ENCODE data around the gene POU5F1. TPM values are rescaled to one million over a fixed set of nuclear protein-coding genes. Genes with fewer than 3 reads are reported as not detected.
"Not testable (repeated sequence)": the region's sequence is repeated elsewhere in the genome, so short reads cannot be mapped to it uniquely, and the experiment has no call there.

POU5F1 gene
- polyA plus RNA-seq (ENCODE audit: insufficient read length in 4 of 4): 10 to 100 TPM in 1 of 4 donors, 1 to 10 TPM in 3; 1.8 to 10.1 (median 5.2) TPM

DNA sequence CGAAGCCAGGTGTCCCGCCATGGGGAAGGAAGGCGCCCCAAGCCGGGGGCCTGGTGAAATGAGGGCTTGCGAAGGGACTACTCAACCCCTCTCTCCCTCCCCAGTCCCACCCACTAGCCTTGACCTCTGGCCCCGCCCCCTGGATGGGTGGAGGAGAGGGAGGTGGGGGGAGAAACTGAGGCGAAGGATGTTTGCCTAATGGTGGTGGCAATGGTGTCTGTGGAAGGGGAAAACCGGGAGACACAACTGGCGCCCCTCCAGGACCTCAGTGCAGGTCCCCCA is at the start of gene POU5F1:
Gene POU5F1 (minus strand): TSS at position 83 of the 282 bp plus-strand sequence. CDS start 62 bp downstream, at position 21.
- no peak for DNase-seq (ENCODE audit: low read depth in 4 of 4, low spot score in 2 of 4)

DNA sequence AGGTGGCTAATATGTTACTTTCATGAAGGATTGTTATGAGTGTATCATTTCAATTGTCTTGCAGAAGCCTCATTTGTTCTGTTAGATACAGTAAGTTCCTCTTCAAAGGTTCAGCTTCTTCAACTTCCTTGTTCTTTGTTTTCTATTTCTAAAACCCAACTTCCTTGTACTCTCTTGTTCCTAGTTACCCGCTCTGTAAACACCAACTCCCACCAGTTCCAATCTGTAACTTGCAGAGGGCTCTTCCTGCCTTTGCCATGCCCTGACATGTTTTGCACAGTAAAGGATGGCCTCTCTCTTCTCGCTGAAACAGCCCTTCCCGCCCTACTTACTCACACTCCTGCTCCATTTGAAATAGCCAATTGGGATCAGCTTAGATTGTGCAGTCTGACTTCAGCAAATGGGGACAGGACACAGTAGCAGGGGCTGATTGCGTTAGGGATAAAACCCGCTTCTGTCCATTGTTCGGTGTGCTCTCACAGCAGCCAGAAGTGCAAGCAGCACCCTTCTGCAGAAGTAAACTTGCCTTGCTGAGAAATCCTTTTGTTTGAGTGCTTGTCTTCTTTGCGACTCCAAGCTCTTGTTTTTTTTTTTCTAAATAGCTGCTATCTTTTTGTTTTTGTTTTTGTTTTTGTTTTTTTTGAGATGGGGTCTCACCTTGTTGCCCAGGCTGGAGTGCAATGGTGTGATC is 45.9 kb upstream of the POU5F1 start:
- DNase-seq (ENCODE audit: low read depth in 4 of 4, low spot score in 2 of 4): no peak

DNA sequence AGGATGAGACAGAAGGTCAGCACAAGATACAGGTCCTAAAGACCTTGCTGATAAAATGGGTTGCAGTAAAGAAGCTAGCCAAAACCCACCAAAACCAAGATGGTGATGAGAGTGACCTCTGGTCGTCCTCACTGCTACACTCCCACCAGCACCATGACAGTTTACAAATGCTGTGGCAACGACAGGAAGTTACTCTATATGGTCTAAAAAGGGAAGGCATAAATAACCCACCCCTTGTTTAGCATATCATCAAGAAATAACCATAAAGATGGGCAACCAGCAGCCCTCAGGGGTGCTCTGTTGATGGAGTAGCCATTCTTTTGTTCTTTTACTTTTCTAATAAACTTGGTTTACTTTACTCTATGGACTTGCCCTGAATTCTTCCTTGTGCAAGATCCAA is 44.7 kb upstream of the POU5F1 start:
- DNase-seq (ENCODE audit: low read depth in 4 of 4, low spot score in 2 of 4): not testable (repeated sequence)

DNA sequence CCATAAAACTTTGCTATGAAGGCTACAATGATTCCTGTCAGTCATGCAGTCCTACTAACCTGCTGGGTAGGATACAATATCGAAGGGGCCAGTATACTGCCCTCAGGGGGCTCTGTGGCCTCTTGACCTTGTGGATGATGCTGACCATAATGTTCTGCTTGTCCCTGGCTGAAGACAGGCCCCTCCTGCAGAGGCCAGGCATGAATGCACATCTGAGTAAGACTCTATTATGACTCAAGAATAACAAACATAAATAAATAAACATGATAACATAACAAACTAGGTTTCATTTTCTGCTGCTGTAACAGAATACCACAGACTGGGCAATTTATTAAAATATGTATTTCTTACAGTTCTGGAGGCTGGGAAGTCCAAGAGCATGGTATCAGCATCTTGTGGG is 44.0 kb upstream of the POU5F1 start:
- DNase-seq (ENCODE audit: low read depth in 4 of 4, low spot score in 2 of 4): no peak

DNA sequence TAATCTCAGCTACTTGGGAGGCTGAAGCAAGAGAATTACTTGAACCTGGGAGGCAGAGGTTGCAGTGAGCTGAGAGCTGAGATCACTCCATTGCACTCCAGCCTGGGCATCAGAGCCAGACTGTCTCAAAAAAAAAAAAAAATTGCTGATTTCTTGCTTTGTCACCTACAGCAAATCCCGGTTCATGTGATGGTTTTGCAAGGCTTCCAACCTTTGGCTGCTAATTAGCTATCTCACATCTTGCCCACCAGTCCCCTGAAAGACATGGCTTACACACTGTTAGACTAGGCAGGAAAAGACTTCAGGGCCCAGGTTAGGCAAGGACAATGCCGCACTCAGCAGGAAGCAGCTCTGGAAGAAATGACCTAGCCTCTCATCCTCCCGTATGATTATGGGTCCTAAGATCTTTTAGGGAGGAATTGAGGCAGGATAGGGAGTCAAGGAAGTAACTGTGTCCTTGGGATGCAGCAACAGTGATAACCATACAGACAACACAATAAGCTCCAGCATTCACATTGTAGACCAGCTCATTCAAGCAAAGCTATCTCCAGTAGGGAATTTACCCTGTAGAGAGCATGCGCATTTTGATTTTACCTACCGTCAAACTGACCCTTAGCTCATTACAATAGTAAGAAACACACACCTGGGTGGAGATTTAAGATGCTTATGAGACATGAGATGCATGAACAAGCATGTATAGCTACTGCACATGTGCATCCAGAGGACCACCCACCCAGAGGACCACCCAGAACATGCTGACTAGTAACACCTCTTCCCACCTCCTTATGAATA is 40.5 kb upstream of the POU5F1 start:
- no peak for DNase-seq (ENCODE audit: low read depth in 4 of 4, low spot score in 2 of 4)

DNA sequence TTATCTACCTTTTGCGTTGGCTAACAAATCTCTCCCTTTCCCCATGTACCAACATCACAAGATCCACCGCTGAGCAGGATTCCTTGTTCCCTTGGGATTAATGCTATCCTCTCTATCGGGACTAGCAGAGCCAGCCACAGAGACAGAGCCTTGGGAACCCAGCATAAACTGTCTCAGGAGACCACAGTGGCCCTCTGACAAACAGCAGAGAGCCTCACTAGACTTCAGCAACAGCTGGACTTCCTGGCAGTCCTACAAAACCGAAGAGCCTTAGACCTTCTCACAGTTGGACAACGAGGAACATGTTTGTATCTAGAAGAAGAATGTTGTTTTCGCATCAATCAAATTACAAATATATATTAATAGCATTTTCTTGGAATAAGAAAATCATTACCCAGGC is 39.6 kb upstream of the POU5F1 start:
- no peak for DNase-seq (ENCODE audit: low read depth in 4 of 4, low spot score in 2 of 4)

DNA sequence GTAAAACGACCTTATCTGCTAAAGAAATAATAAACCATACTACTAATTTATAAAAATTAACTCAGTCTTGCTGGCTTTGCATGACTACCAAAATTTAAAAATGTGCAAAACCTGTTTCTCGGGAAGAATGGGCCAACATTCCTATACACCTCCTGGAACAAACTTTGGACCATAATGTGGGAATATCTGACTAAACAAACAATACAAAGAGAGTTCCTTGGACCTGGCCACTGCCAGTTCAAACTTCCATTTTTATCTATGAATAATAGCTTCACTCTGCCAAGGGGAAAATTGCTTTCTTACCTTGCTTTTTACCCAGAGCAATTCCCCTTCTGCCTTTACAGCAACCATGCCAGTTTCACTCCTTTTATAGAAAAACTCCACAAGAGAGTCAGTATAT is 38.7 kb upstream of the POU5F1 start:
- no peak for DNase-seq (ENCODE audit: low read depth in 4 of 4, low spot score in 2 of 4)

DNA sequence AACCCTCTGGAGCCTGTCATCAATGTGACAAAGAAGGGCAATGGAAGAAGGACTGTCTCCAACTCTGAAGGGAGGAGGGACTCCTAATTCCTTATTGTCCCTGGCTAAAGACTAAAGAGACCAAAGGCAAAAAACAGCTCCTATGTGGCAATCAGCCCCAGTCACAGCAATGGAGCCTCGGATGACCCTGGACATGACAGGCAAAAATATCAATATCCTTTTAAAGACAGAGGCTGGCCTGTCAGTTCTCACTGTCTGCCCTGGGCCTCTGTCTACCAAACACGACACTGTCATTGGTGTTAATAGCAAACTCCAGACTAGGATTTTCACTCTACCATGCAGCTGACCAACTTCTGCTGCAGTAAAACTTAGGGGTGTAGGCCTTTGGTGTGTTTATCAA is 38.0 kb upstream of the POU5F1 start:
- no peak for DNase-seq (ENCODE audit: low read depth in 4 of 4, low spot score in 2 of 4)

DNA sequence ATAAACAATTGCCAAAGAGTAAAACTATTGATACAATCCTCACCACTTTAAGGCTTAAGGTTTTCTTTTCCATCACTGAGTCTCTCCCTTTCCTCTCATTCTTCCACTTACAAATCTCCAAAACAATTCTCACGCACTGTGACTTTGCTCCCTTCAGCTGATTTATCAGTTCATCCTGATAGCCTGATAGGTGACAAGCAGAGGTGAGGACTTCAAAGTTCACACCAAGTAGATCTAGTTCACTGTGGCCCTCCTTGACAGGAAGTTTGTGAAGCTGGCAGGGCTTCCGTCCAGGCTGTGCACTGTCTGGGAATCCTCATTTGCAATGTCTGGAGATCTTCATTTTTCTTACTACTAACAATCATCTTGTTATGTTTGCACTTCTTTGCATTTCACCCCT is 35.2 kb upstream of the POU5F1 start:
- DNase-seq (ENCODE audit: low read depth in 4 of 4, low spot score in 2 of 4): no peak

DNA sequence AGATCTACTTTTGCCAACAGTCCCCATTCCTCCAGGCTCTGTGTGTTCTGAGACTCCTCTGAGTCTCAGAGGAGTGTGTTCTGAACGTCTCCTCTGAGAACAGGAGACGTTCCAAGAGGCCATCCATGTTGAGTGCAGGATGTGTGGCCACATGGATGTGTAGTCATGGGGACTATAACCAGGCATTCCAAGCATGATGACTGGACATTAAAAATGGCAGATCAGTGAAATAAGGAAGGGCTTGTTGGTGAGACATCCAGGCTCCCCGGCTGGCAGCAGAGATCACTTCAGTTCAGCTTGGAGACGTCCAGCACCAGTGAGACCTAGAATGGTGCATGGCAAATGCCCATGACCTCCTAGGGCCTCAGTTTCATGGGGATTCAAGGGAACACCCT is 34.3 kb upstream of the POU5F1 start:
- no peak for DNase-seq (ENCODE audit: low read depth in 4 of 4, low spot score in 2 of 4)

DNA sequence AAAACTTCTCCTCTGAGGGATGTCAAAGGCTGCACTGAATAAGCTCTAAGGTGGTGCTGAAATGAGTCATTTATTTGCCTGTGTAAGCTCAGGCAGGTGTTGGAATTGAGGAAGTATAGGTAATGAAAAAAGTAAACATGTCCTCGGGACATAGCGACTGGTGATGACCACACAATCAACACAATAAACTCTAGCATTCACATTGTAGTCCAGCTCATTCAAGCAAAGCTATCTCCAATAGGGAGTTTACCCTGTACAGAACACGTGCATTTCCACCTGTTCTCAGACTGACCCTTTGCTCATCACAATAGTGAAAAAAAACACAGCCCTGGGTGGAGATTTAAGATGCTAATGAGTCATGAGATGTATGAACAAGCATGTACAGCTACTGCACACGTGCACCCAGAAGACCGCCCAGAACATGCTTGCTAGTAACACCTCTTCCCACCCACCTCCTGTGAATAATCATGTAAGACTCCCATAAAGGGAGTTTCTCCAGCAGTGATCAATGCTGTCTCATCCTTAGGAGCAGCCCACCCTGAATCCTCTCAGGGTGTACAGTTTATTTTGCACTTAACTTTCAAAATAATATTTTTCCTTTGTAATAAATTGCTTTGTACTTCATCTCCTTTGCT is 33.0 kb upstream of the POU5F1 start:
- no peak for DNase-seq (ENCODE audit: low read depth in 4 of 4, low spot score in 2 of 4)

DNA sequence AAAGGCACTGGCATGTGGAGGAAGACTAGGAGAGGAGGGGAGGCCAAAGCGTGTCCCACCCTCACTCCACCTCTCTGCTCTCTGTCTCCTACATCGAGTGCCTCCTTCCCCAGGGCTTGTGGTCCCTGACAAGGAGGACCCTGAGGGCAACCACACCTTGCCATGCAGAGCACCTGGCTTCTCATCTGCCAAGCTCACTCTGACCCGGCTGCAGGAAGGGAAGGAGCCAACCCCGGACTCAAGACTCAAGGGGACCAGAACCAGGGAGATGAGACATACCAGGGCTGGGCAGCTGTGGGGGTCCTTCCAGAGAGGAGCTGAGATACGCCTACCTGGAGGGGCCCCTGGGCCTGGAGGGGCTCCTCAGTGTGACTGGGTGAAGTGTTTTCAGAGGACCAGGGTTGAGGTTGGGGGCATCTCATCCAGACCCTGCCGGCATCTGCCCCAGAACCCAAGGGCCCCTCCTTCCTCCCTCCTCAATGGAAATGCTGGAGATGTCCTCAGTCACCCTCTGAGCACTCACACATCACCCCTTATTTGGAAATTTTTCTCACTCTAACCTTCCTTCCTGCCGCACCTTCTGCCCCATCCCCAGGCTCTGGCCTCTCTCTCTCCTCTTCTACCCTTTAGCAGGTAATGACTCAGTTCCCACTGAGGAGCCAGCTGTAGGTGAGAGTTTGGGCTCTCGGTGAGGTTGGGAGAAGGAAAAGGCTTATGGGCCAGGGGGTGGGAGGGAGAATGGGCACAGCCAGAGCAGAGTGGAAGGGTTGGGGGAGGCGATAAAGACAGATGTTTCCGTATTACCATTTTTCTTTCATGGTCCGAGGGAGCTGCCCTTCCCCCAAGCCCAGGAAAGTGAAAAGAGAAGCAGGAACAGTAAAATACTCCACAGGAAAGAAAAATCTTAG is 32.0 kb upstream of the POU5F1 start:
- no peak for DNase-seq (ENCODE audit: low read depth in 4 of 4, low spot score in 2 of 4)

DNA sequence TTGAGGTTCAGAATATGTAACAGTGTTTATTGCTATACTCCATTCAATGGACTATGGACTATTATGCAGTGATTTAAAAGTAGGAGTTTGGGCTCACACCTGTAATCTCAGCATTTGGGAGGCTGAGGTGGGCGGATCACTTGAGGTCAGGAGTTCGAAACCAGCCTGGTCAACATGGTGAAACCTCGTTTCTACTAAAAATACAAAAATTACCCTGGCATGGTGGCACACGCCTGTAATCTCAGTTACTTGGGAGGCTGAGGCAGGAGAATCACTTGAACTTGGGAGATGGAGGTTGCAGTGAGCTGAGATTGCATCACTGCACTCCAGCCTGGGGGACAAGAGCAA is 28.6 kb upstream of the POU5F1 start:
- not testable (repeated sequence) for DNase-seq (ENCODE audit: low read depth in 4 of 4, low spot score in 2 of 4)

DNA sequence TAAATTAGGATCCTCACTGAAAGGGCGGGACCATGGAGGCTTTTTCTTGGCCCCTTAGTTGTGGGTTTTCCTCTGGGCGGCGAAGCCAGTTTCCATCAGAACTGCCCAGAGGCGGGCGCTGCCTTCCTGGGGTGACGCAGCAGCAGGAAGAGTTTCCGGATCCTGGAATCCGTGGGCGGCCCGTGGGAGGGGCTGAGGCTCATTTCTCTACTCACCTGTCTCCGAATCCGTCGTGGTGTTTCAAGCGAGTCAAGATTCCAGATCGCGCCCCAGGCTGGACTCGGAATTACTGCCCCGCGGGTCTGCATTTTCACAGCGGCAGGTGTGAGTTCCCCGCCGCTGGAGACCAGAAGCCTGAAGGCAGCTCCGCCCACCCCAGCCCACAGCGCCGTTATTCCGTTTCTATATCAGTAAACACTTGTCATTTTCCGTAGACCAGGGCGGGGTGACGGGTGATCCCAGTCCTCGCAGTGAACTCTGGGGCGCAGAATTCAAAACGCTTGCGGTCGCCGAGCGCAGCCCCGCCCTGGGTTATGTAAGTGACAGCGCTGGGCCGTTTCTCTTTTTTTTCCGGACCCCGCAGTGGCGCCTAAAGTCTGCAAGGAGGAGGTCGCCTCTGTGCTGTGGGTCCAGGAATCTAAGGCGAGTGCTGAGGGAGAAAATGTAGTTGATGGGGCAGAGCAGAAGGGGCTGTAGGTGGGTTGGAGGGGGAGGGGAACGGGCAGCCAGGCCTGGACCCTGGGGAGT is 27.2 kb upstream of the POU5F1 start:
- DNase-seq (ENCODE audit: low read depth in 4 of 4, low spot score in 2 of 4): peak; percentile 59 to 66 (median 60)

DNA sequence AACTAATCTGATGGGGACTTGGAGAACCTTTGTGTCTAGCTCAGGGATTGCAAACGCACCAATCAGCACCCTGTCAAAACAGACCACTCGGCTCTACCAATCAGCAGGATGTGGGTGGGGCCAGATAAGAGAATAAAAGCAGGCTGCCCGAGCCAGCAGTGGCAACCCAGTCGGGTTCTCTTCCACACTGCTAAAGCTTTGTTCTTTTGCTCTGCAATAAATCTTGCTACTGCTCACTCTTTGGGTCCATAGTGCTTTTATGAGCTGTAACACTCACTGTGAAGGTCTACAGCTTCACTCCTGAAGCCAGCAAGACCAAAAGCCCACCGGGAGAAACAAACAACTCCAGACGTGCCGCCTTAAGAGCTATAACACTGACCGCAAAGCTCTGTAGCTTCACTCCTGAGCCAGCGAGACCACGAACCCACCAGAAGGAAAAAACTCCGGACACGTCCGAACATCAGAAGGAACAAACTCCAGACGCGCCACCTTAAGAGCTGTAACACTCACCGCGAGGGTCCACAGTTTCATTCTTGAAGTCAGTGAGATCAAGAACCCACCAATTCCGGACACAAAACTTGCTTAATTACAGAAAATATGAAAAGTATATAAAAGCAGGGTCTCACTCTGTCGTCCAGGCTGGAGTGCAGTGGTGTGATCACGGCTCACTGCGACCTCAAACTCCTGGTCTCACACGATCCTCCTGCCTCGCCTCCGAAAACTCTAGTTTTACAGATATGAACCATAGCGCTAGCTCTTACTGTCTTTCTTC is 26.0 kb upstream of the POU5F1 start:
- DNase-seq (ENCODE audit: low read depth in 4 of 4, low spot score in 2 of 4): not testable (repeated sequence)

DNA sequence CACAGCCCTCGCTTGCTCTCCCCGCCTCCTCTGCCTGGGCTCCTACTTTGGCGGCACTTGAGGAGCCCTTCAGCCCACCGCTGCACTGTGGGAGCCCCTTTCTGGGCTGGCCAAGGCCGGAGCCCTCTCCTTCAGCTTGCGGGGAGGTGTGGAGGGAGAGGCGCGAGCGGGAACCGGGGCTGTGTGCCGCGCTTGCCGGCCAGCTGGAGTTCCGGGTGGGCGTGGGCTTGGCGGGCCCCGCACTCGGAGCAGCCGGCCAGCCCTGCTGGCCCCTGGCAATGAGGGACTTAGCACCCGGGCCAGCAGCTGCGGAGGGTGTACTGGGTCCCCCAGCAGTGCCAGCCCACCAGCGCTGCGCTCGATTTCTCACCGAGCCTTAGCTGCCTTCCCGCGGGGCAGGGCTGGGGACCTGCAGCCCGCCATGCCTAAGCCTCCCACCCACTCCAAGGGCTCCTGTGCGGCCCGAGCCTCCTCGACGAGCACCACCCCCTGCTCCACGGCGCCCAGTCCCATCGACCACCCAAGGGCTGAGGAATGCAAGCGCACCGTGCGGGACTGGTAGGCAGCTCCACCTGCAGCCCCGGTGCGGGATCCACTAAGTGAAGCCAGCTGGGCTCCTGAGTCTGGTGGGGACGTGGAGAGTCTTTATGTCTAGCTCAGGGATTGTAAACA is 25.0 kb upstream of the POU5F1 start:
- DNase-seq (ENCODE audit: low read depth in 4 of 4, low spot score in 2 of 4): not testable (repeated sequence)

DNA sequence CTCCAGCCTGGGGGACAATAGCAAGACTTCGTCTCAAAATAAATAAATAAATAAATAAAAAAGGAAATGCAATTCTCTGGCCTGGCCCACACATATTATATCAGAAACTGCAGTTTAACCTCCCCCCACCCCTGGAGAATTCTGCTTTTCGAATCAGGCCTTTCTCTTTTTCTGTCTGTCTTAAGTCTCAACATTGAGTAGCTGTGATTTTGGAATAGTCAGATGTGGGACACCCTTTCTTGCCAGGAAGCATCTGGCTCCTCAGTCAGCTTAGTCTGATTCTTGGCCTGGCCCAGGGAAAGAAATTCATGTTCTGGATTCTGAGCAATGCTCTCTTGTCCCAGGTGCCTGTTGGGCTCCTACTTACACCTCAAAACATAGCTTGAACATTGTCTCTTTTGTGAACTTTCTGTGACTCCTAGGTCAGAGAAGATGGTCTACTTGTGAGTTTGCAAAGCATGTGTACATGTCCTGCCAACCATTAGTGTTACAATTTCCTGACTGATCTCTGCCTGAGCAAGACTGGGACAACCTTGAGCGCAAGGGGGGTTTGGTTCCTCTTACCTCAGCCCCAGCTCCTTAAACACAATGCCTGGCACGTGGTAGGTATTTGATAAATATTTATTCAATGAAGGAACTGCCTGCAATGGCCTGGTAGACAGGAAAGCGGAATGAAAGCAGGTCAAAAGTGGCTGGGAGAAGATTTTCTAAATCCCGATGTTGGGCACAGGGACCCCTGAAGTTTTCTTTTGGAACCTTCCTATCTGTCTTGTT is 23.8 kb upstream of the POU5F1 start:
- no peak for DNase-seq (ENCODE audit: low read depth in 4 of 4, low spot score in 2 of 4)

DNA sequence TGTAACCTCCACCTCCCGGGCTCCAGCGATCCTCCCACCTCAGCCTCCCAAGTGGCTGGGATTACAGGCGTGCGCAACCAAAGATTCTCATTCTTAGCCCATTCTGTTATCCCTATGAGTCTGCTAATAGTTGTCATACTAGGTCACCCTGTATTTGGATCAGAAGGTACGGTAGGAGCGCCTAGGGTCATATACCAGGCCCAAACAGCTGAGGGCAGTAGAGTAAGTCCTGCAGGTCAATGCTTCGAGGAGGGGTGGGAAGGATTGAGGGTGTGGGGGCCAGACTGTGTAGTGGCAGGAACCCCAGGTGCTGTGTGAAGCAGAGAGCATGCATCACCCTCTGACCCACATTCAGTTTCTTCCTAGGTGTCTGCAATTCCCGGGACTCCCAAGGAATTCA is 22.7 kb upstream of the POU5F1 start:
- DNase-seq (ENCODE audit: low read depth in 4 of 4, low spot score in 2 of 4): no peak
